GM11168 (cell line): ENCODE results near the gene MYLIP.

Source experiments
- in situ Hi-C: fragments of 300-500 bp; cut with MboI; formaldehyde crosslinking; loops from one replicate; pipeline ENCODE4 v1.12.0; 2022; ENCODE audit warnings: low sequenced_read_pairs; ENCODE audit not compliant: unreplicated experiment

MYLIP gene

GRCh38 chr6:16106991-16107787, 21.7 kb upstream of the MYLIP start:
- in situ Hi-C loops, result no loop called here

DNA sequence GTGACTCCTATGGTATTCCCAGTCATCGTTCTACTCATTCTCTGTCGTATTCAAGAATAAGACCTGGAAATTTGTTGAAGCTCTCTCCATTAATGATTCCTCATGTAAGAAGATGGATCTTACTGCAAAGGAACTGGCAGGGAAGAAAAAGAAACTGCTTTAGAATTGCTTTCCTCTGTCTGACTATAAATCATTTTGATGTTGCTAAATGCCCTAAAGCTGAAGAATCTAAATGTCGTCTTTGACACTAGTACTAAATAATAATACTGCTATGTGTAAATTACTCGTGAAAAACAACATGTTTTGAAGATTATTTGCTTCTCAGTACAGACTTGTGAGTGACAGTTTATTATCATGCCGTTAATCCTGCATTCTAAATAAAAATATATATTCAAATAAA, 20.5 kb upstream of the MYLIP start:
- in situ Hi-C loops, result no loop called here

DNA sequence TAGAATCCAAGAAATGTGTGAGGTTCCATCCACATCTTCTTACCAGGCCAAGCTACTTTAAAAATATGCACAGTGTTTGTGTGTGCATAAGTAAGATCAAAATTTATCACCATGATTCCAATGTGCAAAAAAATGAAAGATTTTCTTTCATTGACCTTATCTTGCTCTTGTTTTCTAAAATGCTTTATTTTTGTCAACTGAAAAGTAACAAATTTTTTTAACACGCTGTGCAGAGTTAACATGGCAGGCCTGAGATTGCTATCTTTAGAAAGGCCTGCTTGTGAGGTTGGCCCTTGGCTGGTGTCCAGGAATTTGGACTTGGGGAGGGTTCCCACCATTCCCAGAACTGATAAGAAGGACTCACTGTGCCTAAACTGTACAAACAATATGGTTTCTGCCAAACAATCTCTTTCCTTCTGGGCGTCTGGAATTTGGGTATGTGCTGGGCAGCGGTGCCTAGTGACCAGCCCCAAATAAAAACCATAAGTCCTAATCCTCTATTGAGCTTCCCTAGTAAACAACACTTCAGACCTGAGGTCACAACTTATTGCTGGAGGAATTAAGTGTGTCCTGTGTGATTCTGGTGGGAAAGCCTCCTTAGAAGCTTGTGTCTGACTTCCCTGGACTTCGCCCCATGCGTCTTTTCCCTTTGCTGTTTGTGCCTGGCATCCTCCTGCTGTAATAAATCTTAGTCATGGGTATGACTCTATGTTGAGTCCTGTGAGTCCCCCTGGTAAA, 19.8 kb upstream of the MYLIP start:
- in situ Hi-C loops, result no loop called here

DNA sequence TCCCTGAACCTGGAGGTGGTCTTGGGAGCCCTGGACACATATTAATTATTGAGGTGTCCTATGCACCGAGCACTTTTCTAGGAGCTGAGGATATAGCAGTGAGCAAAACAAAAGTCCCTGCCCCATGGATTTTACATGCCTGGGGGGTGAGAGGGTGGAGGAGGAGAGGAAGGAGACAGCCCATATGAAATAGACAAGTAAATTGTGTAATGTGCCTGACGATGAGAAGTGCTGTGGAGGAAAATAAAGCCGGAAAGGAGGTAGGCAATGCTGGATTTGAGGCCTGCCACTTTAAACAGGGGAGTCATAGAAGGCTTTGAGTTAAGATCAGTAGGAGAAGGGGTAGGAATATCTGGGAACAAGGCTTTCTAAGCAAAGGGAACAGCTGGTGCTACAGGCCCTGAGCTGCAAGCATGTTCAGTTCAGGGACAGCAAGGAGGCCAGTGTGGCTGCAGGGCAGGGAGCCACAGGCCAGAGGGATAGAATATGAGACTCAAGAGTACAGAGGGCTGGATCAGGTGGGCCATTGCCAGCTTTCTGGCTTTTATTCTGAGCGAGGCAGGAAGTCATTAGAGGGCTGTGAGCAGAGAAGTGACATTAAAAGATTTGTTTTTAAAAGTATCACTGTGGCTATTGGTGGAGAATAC, 19.1 kb upstream of the MYLIP start:
- in situ Hi-C loops, result no loop called here

DNA sequence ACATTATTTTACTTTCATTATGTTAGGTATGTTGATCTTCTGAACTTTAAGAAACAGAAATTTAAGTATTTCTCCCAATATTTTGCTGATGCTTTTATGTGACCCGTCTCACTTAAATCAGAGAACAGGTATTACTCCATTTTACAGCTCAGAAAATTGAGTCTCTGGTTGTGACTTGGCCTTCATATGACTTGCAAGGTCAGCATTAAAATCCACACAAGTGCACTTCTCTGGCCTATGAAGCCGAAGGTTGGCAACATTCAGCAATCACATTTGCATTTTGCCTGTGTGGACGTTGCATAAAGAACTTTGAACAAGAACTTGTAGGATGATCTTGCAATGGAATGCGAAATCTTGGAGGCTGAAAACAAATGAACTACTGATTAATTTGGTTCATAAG, 10.1 kb upstream of the MYLIP start:
- in situ Hi-C loops, result no loop called here

DNA sequence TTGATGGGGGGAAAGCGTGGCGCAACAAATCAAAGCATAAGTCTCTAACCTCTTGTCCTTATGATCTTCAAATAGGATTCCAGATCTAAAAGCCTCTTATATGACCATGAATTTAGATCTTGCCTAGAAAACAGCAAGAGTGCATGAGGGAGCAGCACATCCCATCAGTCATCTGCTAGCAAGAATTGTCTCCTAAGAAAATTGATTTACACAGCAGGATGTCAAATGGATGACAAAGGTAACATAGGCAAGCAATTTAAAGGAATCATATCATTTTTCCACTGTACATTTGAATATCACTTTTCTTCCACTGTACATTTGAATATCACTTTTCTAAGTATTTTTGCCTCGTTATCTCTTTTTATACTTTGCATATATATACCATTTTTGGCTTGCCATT, 7.5 kb upstream of the MYLIP start:
- in situ Hi-C loops, result no loop called here

- in situ Hi-C loops, result no loop called here
Observed at GRCh38 chr6:16122197-16122596, 6.7 kb upstream of the MYLIP start.

GRCh38 chr6:16124198-16125180, 4.4 kb upstream of the MYLIP start:
- in situ Hi-C loops, result no loop called here

- in situ Hi-C loops, result no loop called here
Observed at GRCh38 chr6:16126056-16126455, 2.8 kb upstream of the MYLIP start.

DNA sequence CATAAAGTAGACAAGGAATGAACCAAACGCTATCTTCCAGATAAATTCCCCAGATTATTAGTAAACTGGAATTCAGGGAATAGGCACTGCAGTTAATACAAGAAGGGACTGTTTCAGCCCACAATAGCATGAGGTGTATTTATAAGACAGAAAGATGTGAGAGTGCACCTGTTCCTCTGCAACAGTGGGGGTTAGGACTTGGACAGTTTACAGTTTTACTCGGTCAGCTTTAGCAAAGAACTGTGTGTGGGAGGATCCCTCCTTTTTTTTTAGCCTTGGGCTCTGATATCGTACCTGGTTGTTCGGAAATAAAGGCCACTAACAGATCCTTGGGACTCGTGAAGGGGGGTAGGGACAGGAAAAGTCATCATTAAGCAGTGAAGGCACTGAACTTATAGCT, 2.0 kb upstream of the MYLIP start:
- in situ Hi-C loops, result no loop called here

- in situ Hi-C loops, result no loop called here
Observed at GRCh38 chr6:16127471-16127870, 1.4 kb upstream of the MYLIP start.

- in situ Hi-C loops, result no loop called here
Observed at GRCh38 chr6:16129623-16130401, 926 bp downstream of the MYLIP start.

GRCh38 chr6:16130437-16130891, 1.6 kb downstream of the MYLIP start:
- in situ Hi-C loops, result no loop called here

- in situ Hi-C loops, result no loop called here
Observed at GRCh38 chr6:16130932-16131387, 2.1 kb downstream of the MYLIP start.

DNA sequence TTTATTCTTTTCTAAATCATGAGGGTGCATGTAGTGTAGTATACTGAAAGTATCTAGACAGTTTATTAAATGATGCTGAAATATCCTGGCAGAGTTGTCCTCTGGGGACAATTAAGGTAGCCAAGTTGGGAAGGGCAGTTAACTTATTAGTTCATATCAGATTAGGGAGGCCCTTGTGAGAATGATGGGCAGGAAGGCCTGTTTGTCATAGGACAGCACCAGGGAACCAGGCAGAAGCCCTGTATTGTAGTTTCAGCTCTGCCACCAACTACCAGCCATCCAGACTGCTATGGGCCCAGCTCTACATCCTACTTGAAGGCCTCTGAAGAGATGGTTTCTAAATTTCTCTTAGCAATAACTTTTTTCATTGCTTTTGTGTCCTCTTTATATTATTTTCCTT, 4.0 kb downstream of the MYLIP start:
- in situ Hi-C loops, result no loop called here

- in situ Hi-C loops, result no loop called here
Observed at GRCh38 chr6:16134430-16134829, 5.5 kb downstream of the MYLIP start.

DNA sequence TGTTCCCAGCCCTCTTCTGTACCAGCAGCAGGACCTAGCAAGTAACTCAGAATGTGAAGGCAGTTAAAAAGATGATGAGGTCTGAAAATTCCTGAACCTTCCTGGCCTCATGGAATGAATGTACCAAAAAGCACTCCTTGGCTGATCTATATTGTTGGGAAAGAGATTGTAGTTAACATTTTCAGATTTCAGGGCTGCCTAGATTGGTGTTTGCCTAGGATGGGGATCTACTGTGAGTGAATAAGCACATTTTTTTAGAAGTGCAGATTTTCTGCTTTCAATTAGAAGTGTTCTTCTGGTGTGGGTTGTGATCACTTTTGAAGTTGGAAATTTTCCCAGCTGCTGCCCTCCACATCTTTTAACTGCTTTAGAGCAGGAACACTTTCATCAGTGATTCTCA, 6.2 kb downstream of the MYLIP start:
- in situ Hi-C loops, result no loop called here

GRCh38 chr6:16136091-16136490, 7.2 kb downstream of the MYLIP start:
- in situ Hi-C loops, result no loop called here
